WTC11 (cell line): ENCODE data around the gene ALDH16A1. TPM values are rescaled to one million over a fixed set of nuclear protein-coding genes. Genes with fewer than 3 reads are reported as not detected.

Experiments
- ARID4B ChIP-seq: sonication (generic); formaldehyde crosslinking; IDR thresholded peaks from 2 replicates; pipeline ENCODE4 v1.8.0; 2023; ENCODE audit warnings: missing genetic modification reagents, mild to moderate bottlenecking, borderline replicate concordance
- ATF1 ChIP-seq: sonication (generic); formaldehyde crosslinking; IDR thresholded peaks from 2 replicates; pipeline ENCODE4 v1.8.1; 2023; ENCODE audit warnings: mild to moderate bottlenecking, moderate library complexity, missing genetic modification reagents
- ATF3 ChIP-seq: sonication (generic); formaldehyde crosslinking; conservative IDR thresholded peaks from 2 replicates; pipeline ENCODE4 v1.8.1; 2022; ENCODE audit warnings: mild to moderate bottlenecking, missing genetic modification reagents
- CDX4 ChIP-seq: fragments of 250-450 bp; sonication (Bioruptor Pico); IDR thresholded peaks from 2 replicates; pipeline ENCODE4 v1.9.0; 2021; ENCODE audit warnings: moderate library complexity, mild to moderate bottlenecking, inconsistent platforms, borderline replicate concordance
- E2F1 ChIP-seq: sonication (generic); formaldehyde crosslinking; IDR thresholded peaks from 2 replicates; pipeline ENCODE4 v1.8.0; 2022; ENCODE audit warnings: mild to moderate bottlenecking, missing genetic modification reagents
- EMX1 ChIP-seq: fragments of 250-450 bp; sonication (Bioruptor Pico); IDR thresholded peaks from 2 replicates; pipeline ENCODE4 v1.8.0; 2021; ENCODE audit warnings: mild to moderate bottlenecking
- ESRRA ChIP-seq: sonication (generic); formaldehyde crosslinking; IDR thresholded peaks from 2 replicates; pipeline ENCODE4 v1.8.1; 2022; ENCODE audit warnings: mild to moderate bottlenecking, missing genetic modification reagents, borderline replicate concordance
- ETV6 ChIP-seq: sonication (generic); formaldehyde crosslinking; IDR thresholded peaks from 2 replicates; pipeline ENCODE4 v1.8.1; 2022; ENCODE audit warnings: mild to moderate bottlenecking, missing genetic modification reagents
- FOXJ3 ChIP-seq: sonication (generic); formaldehyde crosslinking; IDR thresholded peaks from 2 replicates; pipeline ENCODE4 v1.9.0; 2021; ENCODE audit warnings: missing genetic modification reagents, mild to moderate bottlenecking, borderline replicate concordance
- FOXP1 ChIP-seq: sonication (generic); formaldehyde crosslinking; IDR thresholded peaks from 2 replicates; pipeline ENCODE4 v1.8.0; 2022; ENCODE audit warnings: missing genetic modification reagents, mild to moderate bottlenecking, moderate library complexity, borderline replicate concordance
- FOXP4 ChIP-seq: sonication (generic); formaldehyde crosslinking; IDR thresholded peaks from 2 replicates; pipeline ENCODE4 v1.8.0; 2022; ENCODE audit warnings: mild to moderate bottlenecking, missing genetic modification reagents
- GRHL2 ChIP-seq: fragments of 250-450 bp; sonication (Bioruptor Pico); IDR thresholded peaks from 2 replicates; pipeline ENCODE4 v1.8.0; 2022; ENCODE audit warnings: mild to moderate bottlenecking, moderate library complexity; ENCODE audit not compliant: insufficient replicate concordance, severe bottlenecking
- JAZF1 ChIP-seq: fragments of 250-450 bp; sonication (Bioruptor Pico); IDR thresholded peaks from 2 replicates; pipeline ENCODE4 v1.9.0; 2021; ENCODE audit warnings: moderate library complexity, mild to moderate bottlenecking, inconsistent platforms
- MLX ChIP-seq: sonication (generic); formaldehyde crosslinking; IDR thresholded peaks from 2 replicates; pipeline ENCODE4 v1.8.1; 2023; ENCODE audit warnings: mild to moderate bottlenecking, missing genetic modification reagents, moderate library complexity
- MXD4 ChIP-seq: fragments of 250-450 bp; sonication (Bioruptor Pico); IDR thresholded peaks from 2 replicates; pipeline ENCODE4 v1.8.0; 2021; ENCODE audit warnings: mild to moderate bottlenecking, moderate library complexity, borderline replicate concordance
- NFATC4 ChIP-seq: fragments of 250-450 bp; sonication (Bioruptor Pico); IDR thresholded peaks from 2 replicates; pipeline ENCODE4 v1.9.0; 2021; ENCODE audit warnings: mild to moderate bottlenecking
- NFE2L1 ChIP-seq: sonication (generic); formaldehyde crosslinking; IDR thresholded peaks from 2 replicates; pipeline ENCODE4 v1.8.1; 2023; ENCODE audit warnings: missing genetic modification reagents
- NFYB ChIP-seq: sonication (generic); formaldehyde crosslinking; conservative IDR thresholded peaks from 2 replicates; pipeline ENCODE4 v1.8.0; 2022; ENCODE audit warnings: low read depth, missing genetic modification reagents
- NR2C2 ChIP-seq: sonication (generic); formaldehyde crosslinking; IDR thresholded peaks from 2 replicates; pipeline ENCODE4 v1.8.0; 2022; ENCODE audit warnings: mild to moderate bottlenecking, missing genetic modification reagents
- PRRX2 ChIP-seq: fragments of 250-450 bp; sonication (Bioruptor Pico); IDR thresholded peaks from 2 replicates; pipeline ENCODE4 v1.8.0; 2021; ENCODE audit warnings: mild to moderate bottlenecking
- SOX15 ChIP-seq: fragments of 250-450 bp; sonication (Bioruptor Pico); IDR thresholded peaks from 2 replicates; pipeline ENCODE4 v1.9.0; 2021; ENCODE audit warnings: mild to moderate bottlenecking
- SP1 ChIP-seq: sonication (generic); formaldehyde crosslinking; conservative IDR thresholded peaks from 2 replicates; pipeline ENCODE4 v1.8.1; 2022; ENCODE audit warnings: missing genetic modification reagents
- USF1 ChIP-seq: sonication (generic); formaldehyde crosslinking; IDR thresholded peaks from 2 replicates; pipeline ENCODE4 v1.8.0; 2022; ENCODE audit warnings: mild to moderate bottlenecking, missing genetic modification reagents
- ZBTB21 ChIP-seq: sonication (generic); formaldehyde crosslinking; IDR thresholded peaks from 2 replicates; pipeline ENCODE4 v1.8.1; 2023; ENCODE audit warnings: mild to moderate bottlenecking, missing genetic modification reagents, borderline replicate concordance
- ZNF263 ChIP-seq: sonication (generic); formaldehyde crosslinking; IDR thresholded peaks from 2 replicates; pipeline ENCODE4 v1.8.1; 2022; ENCODE audit warnings: low read depth, mild to moderate bottlenecking, moderate library complexity, missing genetic modification reagents
- ZNF416 ChIP-seq: fragments of 250-450 bp; sonication (Bioruptor Pico); IDR thresholded peaks from 2 replicates; pipeline ENCODE4 v1.9.0; 2021; ENCODE audit warnings: mild to moderate bottlenecking, inconsistent platforms
- ZNF425 ChIP-seq: fragments of 250-450 bp; sonication (Bioruptor Pico); conservative IDR thresholded peaks from 2 replicates; pipeline ENCODE4 v1.9.0; 2021; ENCODE audit warnings: mild to moderate bottlenecking
- ZNF671 ChIP-seq: fragments of 250-450 bp; sonication (Bioruptor Pico); IDR thresholded peaks from 2 replicates; pipeline ENCODE4 v1.8.0; 2021; ENCODE audit warnings: mild to moderate bottlenecking
- total RNA-seq: library from RNA; stranded (reverse); gene quantifications from 3 replicates; pipeline ENCODE4 v1.2.3, GENCODE V29; 2021

The ALDH16A1 gene
- total RNA-seq, 1 experiment from 2014 or later, result 44.3 TPM

- TF ChIP-seq ZNF671 (CRISPR knock-in tag), result no peak
- TF ChIP-seq NR2C2 (CRISPR knock-in tag), result no peak
- peak; percentile 76 for TF ChIP-seq SP1
- peak; percentile 12; the same call in 1 of the 2 replicates for TF ChIP-seq FOXP4
- TF ChIP-seq FOXJ3 (CRISPR knock-in tag), result no peak
- no peak for TF ChIP-seq SOX15 (CRISPR knock-in tag)
- no peak for TF ChIP-seq EMX1 (CRISPR knock-in tag)
- TF ChIP-seq NFYB (CRISPR knock-in tag), result peak; percentile 81
- TF ChIP-seq PRRX2 (CRISPR knock-in tag), result no peak
- no peak for TF ChIP-seq ESRRA
- TF ChIP-seq GRHL2, result no peak
- TF ChIP-seq ETV6 (CRISPR knock-in tag), result peak; percentile 11; the same call in 1 of the 2 replicates
- no peak; the same call in 1 of the 2 replicates for TF ChIP-seq ZBTB21 (CRISPR knock-in tag)
- no peak for TF ChIP-seq ATF1 (CRISPR knock-in tag)
- peak; percentile 95 for TF ChIP-seq USF1
- TF ChIP-seq FOXP1 (CRISPR knock-in tag), result peak; percentile 54; the same call in 1 of the 2 replicates
- no peak for TF ChIP-seq ZNF263 (CRISPR knock-in tag)
- TF ChIP-seq ARID4B (CRISPR knock-in tag), result no peak
- no peak for TF ChIP-seq JAZF1 (CRISPR knock-in tag)
- TF ChIP-seq ZNF416 (CRISPR knock-in tag), result no peak
- TF ChIP-seq E2F1 (CRISPR knock-in tag), result 0 out of 2 replicates have a peak, but pooled peaks have one; percentile 55
- TF ChIP-seq NFATC4 (CRISPR knock-in tag), result no peak
- TF ChIP-seq MXD4, result no peak
- no peak for TF ChIP-seq ATF3 (CRISPR knock-in tag)
- no peak for TF ChIP-seq CDX4 (CRISPR knock-in tag)
- TF ChIP-seq ZNF425 (CRISPR knock-in tag), result no peak
- TF ChIP-seq MLX, result no peak
- TF ChIP-seq NFE2L1 (CRISPR knock-in tag), result peak; percentile 24; the same call in 1 of the 2 replicates
Measured at GRCh38 chr19:49453013-49453756, at the start of gene ALDH16A1 (continued).
